ENCODE measurements around the gene HEXD. TPM values are rescaled to one million over a fixed set of nuclear protein-coding genes. Genes with fewer than 3 reads are reported as not detected.

The HEXD gene
- total RNA-seq, 4 donors from 2014 or later: 13.9 to 31.9 (median 19.1) TPM

DNA sequence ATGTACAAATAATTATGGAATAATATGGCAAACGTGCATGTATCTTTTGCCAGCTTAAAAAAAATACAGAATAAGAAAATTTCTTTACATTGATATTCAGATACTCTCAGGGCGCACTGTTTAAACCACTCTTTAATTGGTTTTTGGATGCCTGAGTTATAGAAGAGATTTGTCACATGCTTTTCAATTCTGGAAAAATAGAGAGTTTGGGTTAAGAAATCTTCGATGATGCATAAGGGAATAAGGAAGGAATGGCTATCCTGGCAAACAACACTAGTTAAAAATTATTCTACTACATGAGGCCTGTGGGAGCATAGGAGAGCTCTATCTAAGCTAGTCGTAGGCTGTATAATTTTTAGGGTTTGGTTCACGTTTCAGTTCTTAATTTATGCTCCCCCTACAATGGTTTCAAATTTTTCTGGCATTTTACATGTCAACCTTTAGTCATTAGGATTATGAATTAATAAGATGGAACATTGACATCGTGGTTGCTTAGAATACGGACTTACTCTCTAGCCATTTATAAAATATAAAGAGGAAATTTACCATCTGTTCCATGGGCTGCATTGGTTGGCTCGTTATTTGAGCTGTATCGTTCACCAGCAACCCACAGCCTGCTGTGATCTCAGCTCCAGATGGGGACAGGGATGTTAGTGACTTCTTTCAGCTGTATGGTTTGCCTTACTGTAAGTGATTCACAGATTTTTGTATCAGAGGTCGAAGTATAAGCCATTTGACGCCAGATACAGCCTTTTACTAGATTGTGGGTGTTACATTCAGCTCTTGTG, 56.3 kb downstream of the HEXD start:
- WGBS, 2 donors (ENCODE audit: low coverage in 1 of 2): 61 to 71% methylated on average over 7 to 11 of the region's 11 CpGs
- TF ChIP-seq POLR2A (IDR thresholded peaks at IDR 0.05) (no peak), POLR2AphosphoS5 (IDR thresholded peaks at IDR 0.05) (no peak), EP300 (IDR thresholded peaks at IDR 0.05) (no peak)
- TF ChIP-seq, protein P1, sequence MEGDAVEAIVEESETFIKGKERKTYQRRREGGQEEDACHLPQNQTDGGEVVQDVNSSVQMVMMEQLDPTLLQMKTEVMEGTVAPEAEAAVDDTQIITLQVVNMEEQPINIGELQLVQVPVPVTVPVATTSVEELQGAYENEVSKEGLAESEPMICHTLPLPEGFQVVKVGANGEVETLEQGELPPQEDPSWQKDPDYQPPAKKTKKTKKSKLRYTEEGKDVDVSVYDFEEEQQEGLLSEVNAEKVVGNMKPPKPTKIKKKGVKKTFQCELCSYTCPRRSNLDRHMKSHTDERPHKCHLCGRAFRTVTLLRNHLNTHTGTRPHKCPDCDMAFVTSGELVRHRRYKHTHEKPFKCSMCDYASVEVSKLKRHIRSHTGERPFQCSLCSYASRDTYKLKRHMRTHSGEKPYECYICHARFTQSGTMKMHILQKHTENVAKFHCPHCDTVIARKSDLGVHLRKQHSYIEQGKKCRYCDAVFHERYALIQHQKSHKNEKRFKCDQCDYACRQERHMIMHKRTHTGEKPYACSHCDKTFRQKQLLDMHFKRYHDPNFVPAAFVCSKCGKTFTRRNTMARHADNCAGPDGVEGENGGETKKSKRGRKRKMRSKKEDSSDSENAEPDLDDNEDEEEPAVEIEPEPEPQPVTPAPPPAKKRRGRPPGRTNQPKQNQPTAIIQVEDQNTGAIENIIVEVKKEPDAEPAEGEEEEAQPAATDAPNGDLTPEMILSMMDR (IDR thresholded peaks at IDR 0.05): no peak
- ATAC-seq: no peak
- H3K4me3 ChIP-seq: no peak overlapping the region
- no peak overlapping the region for H3K27ac ChIP-seq
- H3K4me1 ChIP-seq: peaks cover 0 to under 1% (median 0%) of the 10 kb centered on the region in 3 donors
- H3K9me3 ChIP-seq: no peaks in the 10 kb centered on the region
- H3K36me3 ChIP-seq: peaks cover 0 to 97% of the 10 kb centered on the region in 2 donors
- no peaks in the 10 kb centered on the region for H3K27me3 ChIP-seq

DNA sequence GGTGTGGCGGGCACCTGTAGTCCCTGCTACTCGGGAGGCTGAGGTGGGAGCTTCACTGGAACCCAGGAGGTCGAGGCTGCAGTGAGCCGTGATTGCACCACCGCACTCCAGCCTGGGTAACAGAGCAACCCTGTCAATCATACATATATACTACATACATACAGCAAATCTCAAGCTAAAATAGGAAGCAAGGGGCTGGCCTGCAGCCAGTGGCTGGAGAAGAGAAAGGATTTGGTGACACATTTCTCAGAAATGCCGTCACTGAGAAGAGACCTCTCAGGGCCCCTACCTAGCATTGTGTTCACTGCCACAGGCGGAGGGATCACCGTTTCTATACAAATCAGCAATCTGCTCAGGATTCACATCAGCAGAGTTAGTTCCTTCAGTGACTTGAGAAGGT, 57.3 kb downstream of the HEXD start:
- peaks cover 0 to 97% of the 10 kb centered on the region in 2 donors for H3K36me3 ChIP-seq
- no peak for ATAC-seq
- H3K4me3 ChIP-seq: no peak overlapping the region
- H3K9me3 ChIP-seq: no peaks in the 10 kb centered on the region
- WGBS, 2 donors (ENCODE audit: low coverage in 1 of 2): 67 to 78% methylated on average over 1 to 6 of the region's 8 CpGs
- peaks cover 0 to 11% (median 0%) of the 10 kb centered on the region in 3 donors for H3K4me1 ChIP-seq
- no peak overlapping the region for H3K27ac ChIP-seq
- H3K27me3 ChIP-seq: no peaks in the 10 kb centered on the region
- TF ChIP-seq POLR2AphosphoS5 (IDR thresholded peaks at IDR 0.05) (no peak), EP300 (IDR thresholded peaks at IDR 0.05) (no peak), POLR2A (IDR thresholded peaks at IDR 0.05) (no peak)
- TF ChIP-seq, protein P1 (IDR thresholded peaks at IDR 0.05): no peak

DNA sequence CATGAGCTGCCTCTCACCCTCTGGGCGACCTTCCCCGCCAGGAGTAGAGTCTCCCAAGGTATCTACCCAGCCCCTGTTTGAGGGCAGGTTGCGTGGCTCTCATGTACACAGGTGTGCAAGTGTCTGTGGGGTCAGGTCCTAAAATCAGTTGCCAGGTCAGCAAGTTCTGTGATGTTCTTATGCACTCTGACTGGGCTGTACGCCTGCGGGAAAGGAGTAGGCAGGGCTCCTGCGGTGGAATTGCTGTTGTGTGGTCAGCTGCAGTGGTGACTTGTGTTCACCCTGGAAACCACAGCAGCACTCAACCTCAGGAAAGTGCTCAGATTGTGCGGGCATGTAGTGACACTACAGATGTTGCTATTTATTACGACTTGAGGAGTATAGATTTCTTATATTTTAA, 59.8 kb downstream of the HEXD start:
- ATAC-seq: no peak
- WGBS, 2 donors (ENCODE audit: low coverage in 1 of 2): 92 to 93% methylated on average over 2 to 3 of the region's 8 CpGs
- Histone ChIP-seq H3K36me3 (peaks cover 0 to 100% of the 10 kb centered on the region in 2 donors), H3K27ac (no peak overlapping the region), H3K9me3 (no peaks in the 10 kb centered on the region), H3K27me3 (no peaks in the 10 kb centered on the region), H3K4me3 (no peak overlapping the region), H3K4me1 (peaks cover 0 to 12% (median 0%) of the 10 kb centered on the region in 3 donors)
- TF ChIP-seq EP300 (IDR thresholded peaks at IDR 0.05) (no peak), POLR2AphosphoS5 (IDR thresholded peaks at IDR 0.05) (no peak), POLR2A (IDR thresholded peaks at IDR 0.05) (no peak)
- TF ChIP-seq, protein P1 (IDR thresholded peaks at IDR 0.05): no peak

DNA sequence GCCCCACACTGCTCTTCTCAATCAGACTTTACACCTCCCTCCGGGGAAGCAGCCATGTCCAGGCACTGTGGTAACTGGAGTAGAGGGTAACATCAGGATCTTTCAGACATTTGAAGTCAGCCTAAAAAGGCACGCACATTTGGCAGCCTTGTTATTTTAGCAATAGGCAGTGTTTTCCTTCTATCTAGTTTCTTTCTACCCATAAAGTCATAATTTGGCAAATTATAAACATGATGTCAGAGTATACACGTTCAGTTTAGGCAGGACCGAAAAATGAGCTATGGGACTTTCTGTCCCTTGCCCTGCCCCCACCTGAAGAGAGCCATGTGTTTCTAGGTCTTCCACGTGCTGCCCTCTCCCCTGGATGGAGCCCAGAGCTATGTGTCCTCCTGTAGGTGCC, 61.5 kb downstream of the HEXD start:
- WGBS, 2 donors (ENCODE audit: low coverage in 1 of 2): 62 to 100% methylated on average over 1 to 4 of the region's 5 CpGs
- Histone ChIP-seq H3K4me3 (no peak overlapping the region), H3K27me3 (no peaks in the 10 kb centered on the region), H3K27ac (peak overlapping the region in 2 of 4 donors; percentile 17 to 43), H3K4me1 (peaks cover 0 to 12% (median 0%) of the 10 kb centered on the region in 3 donors), H3K36me3 (peaks cover 0 to 100% of the 10 kb centered on the region in 2 donors), H3K9me3 (no peaks in the 10 kb centered on the region)
- ATAC-seq: no peak
- TF ChIP-seq, protein P1 (IDR thresholded peaks at IDR 0.05): no peak
- TF ChIP-seq POLR2AphosphoS5 (IDR thresholded peaks at IDR 0.05) (no peak), EP300 (IDR thresholded peaks at IDR 0.05) (no peak), POLR2A (IDR thresholded peaks at IDR 0.05) (no peak)

DNA sequence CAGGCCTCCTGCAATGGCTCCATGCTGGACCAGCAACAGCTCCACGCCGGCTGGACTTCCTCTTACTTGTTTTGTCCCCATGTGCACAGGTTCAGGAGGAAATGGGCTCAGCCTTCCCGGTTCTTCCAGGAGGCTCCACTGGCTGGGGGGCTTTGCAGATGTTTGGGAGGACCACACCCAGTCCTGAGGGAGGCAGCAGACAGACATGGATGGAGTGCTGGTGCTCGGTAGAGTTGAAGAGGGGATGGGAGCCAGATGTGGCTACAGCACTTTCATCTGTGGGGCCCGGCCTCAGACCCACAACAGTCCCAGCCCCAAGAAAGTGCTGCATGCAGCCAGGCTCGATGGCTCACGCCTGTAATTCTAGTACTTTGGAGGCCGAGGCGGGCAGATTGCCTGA, 62.2 kb downstream of the HEXD start:
- Histone ChIP-seq H3K4me1 (peaks cover 0 to 12% (median 0%) of the 10 kb centered on the region in 3 donors), H3K4me3 (no peak overlapping the region), H3K9me3 (no peaks in the 10 kb centered on the region), H3K36me3 (peaks cover 0 to 100% of the 10 kb centered on the region in 2 donors), H3K27ac (no peak overlapping the region), H3K27me3 (no peaks in the 10 kb centered on the region)
- WGBS, 2 donors (ENCODE audit: low coverage in 1 of 2): 55 to 60% methylated on average over 1 to 4 of the region's 9 CpGs
- TF ChIP-seq POLR2A (IDR thresholded peaks at IDR 0.05) (no peak), POLR2AphosphoS5 (IDR thresholded peaks at IDR 0.05) (no peak), EP300 (IDR thresholded peaks at IDR 0.05) (no peak)
- TF ChIP-seq, protein P1 (IDR thresholded peaks at IDR 0.05): no peak
- no peak for ATAC-seq
